Tibial artery (tissue), 4 donors: ENCODE measurements around the gene SIK2.

ENCODE experiments used
- DNase-seq, 2 donors: peaks; one replicate each; pipeline ENCODE4 v3.0.0-alpha.2; 2019
- H3K27ac ChIP-seq, 2 donors: fragments of 200-600 bp; sonication (generic) in 1 of 2; 1 replicate in 1 of 2; 2 replicates in 1 of 2; pipeline ENCODE4 v1.5.1; 2018 to 2019; ENCODE audit warnings: mild to moderate bottlenecking in 1 of 2
- H3K27me3 ChIP-seq, 2 donors: fragments of 200-600 bp; sonication (generic) in 1 of 2; one replicate each; pipeline versions ENCODE4 v1.5.1 to v1.6.0; 2016 to 2019
- H3K36me3 ChIP-seq, 3 donors: fragments of 200-600 bp; sonication (generic) in 2 of 3; one replicate each; pipeline ENCODE4 v1.5.1; 2016 to 2019; ENCODE audit warnings: mild to moderate bottlenecking in 2 of 3
- H3K4me1 ChIP-seq, 4 donors: fragments of 200-600 bp; sonication (generic) in 2 of 4; 1 replicate in 3 of 4; 2 replicates in 1 of 4; pipeline ENCODE4 v1.5.1; 2016 to 2019
- H3K4me3 ChIP-seq, 2 donors: fragments of 200-600 bp; sonication (generic) in 1 of 2; 1 replicate in 1 of 2; 2 replicates in 1 of 2; pipeline ENCODE4 v1.5.1; 2018 to 2019; ENCODE audit warnings: mild to moderate bottlenecking in 2 of 2
- H3K9me3 ChIP-seq, 3 donors: fragments of 200-600 bp; sonication (generic) in 1 of 3; one replicate each; pipeline ENCODE4 v1.5.1; 2016 to 2019
- intact Hi-C: fragments of 100-400 bp; cut with DNase I; formaldehyde crosslinking; loops from one replicate; pipeline ENCODE4 v1.15.0; 2023; ENCODE audit warnings: low total_unique reads
- TF ChIP-seq, protein P1 (sequence below), 2 experiments: fragments of 200-600 bp in 1 of 2; fragments of 450-650 bp in 1 of 2; IDR thresholded peaks; one replicate each; pipeline ENCODE4 v1.5.1; 2017 to 2019; ENCODE audit warnings: antibody characterized with exemption in 2 of 2, mild to moderate bottlenecking in 1 of 2, moderate library complexity in 1 of 2

Gene SIK2

DNA sequence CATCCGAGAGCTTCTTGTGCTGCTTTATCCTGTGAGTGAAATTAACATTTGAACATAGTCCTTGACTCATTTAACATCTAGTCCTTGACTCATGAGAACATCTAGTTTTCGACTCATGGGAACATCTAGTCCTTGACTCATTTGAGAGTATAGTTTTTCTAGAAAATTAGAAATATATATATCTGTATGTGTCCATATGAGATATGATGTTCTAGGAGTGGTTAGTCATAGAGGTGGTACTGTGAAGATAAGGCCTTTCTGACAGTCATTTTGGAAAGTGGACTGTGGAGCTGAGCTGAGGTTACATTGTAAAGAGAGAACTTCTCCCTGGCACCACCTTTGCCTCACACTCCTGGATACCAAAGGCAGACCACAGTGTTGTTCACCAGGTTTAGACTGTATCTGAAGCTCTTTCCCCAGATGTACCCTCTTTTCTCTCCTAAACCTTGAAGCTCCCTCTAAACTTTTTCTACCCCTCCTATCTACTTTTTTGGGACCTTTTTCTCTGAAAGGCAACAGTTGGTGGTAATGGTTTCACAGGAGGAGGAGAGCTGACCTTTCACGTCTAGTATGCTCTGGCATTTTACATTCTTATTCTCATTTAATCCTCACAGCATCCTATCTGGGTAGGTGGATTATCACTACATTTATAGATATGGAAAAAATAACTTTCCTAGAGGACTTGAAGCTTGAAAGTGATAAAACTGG, 96.8 kb downstream of the SIK2 start:
- peaks cover 9 to 18% (median 11%) of the 10 kb centered on the region in 3 donors for H3K36me3 ChIP-seq
- intact Hi-C loops, result no loop called here
- H3K9me3 ChIP-seq, result no peaks in the 10 kb centered on the region
- H3K4me1 ChIP-seq, result peaks cover 0 to 5% (median 0%) of the 10 kb centered on the region in 4 donors
- DNase-seq, result no peak
- H3K4me3 ChIP-seq, result no peak overlapping the region
- no peak overlapping the region for H3K27ac ChIP-seq
- no peaks in the 10 kb centered on the region for H3K27me3 ChIP-seq
- TF ChIP-seq, protein P1, sequence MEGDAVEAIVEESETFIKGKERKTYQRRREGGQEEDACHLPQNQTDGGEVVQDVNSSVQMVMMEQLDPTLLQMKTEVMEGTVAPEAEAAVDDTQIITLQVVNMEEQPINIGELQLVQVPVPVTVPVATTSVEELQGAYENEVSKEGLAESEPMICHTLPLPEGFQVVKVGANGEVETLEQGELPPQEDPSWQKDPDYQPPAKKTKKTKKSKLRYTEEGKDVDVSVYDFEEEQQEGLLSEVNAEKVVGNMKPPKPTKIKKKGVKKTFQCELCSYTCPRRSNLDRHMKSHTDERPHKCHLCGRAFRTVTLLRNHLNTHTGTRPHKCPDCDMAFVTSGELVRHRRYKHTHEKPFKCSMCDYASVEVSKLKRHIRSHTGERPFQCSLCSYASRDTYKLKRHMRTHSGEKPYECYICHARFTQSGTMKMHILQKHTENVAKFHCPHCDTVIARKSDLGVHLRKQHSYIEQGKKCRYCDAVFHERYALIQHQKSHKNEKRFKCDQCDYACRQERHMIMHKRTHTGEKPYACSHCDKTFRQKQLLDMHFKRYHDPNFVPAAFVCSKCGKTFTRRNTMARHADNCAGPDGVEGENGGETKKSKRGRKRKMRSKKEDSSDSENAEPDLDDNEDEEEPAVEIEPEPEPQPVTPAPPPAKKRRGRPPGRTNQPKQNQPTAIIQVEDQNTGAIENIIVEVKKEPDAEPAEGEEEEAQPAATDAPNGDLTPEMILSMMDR (IDR thresholded peaks at IDR 0.05), result no peak

GRCh38 chr11:111699579-111700156, 97.4 kb downstream of the SIK2 start:
- no peak overlapping the region for H3K27ac ChIP-seq

DNA sequence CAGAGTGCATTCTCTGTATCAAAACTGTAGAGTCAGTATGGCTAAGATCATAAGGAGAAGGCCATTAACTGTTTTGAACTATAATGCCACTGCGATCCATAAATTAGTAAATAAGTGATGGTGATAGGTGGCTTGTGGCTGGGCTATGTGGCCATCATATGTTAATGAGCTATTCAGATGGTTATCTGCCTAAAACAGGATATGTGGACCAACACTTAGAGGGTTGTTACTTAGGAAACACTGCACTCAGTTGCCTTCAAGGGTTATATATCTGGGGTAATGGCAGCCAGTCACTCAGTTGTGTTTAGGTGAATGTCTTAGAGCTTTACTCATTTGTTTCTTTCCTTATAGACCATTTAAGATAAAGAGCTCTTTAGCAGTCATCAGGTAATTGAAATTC, 97.9 kb downstream of the SIK2 start:
- Histone ChIP-seq H3K27me3 (no peaks in the 10 kb centered on the region), H3K4me1 (peaks cover 0 to under 1% (median 0%) of the 10 kb centered on the region in 4 donors), H3K27ac (no peak overlapping the region), H3K9me3 (no peaks in the 10 kb centered on the region), H3K36me3 (peaks cover 20 to 28% (median 20%) of the 10 kb centered on the region in 3 donors), H3K4me3 (no peak overlapping the region)
- DNase-seq, result no peak
- TF ChIP-seq, protein P1 (IDR thresholded peaks at IDR 0.05), result no peak
- intact Hi-C loops, result no loop called here

More at GRCh38 chr11:111699579-111700156, 97.4 kb downstream of the SIK2 start:
- intact Hi-C loops, result no loop called here
- TF ChIP-seq, protein P1 (IDR thresholded peaks at IDR 0.05), result no peak
- DNase-seq, result no peak
- Histone ChIP-seq H3K27me3 (no peaks in the 10 kb centered on the region), H3K9me3 (no peaks in the 10 kb centered on the region), H3K36me3 (peaks cover 15 to 23% (median 15%) of the 10 kb centered on the region in 3 donors), H3K4me1 (peaks cover 0 to 5% (median 0%) of the 10 kb centered on the region in 4 donors), H3K4me3 (no peak overlapping the region)

- TF ChIP-seq, protein P1 (IDR thresholded peaks at IDR 0.05), result no peak
- Histone ChIP-seq H3K27me3 (no peaks in the 10 kb centered on the region), H3K36me3 (peaks cover 25 to 34% (median 34%) of the 10 kb centered on the region in 3 donors), H3K9me3 (no peaks in the 10 kb centered on the region), H3K27ac (no peak overlapping the region), H3K4me1 (no peaks in the 10 kb centered on the region), H3K4me3 (no peak overlapping the region)
- intact Hi-C loops, result no loop called here
- no peak for DNase-seq
Measured at GRCh38 chr11:111702623-111703022, 100.4 kb downstream of the SIK2 start.

DNA sequence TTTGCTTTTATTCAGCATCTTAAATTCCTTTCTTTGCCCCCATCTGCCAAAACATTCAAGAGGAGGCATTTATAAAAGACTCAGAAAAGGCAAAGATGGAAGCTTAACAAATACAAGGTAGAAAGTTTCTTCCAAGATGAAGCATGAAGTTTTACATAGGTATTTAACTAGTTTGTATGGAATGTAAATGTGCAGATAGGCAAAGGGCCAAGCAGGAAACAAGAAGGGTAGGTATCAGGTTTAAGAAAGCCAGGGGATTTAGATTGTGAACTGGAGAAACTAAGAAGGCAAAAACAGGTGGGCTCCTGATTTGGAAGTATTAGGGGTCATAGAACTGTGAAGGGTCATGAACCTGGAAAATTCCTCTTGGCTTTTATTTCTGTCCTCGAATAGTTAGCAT, 101.3 kb downstream of the SIK2 start:
- H3K36me3 ChIP-seq, result peaks cover 26 to 39% (median 39%) of the 10 kb centered on the region in 3 donors

More for the DNA sequence above, 101.3 kb downstream of the SIK2 start:
- H3K4me3 ChIP-seq, result no peak overlapping the region
- DNase-seq, result no peak
- H3K4me1 ChIP-seq, result no peaks in the 10 kb centered on the region
- no peak overlapping the region for H3K27ac ChIP-seq
- no peaks in the 10 kb centered on the region for H3K27me3 ChIP-seq
- intact Hi-C loops, result no loop called here
- H3K9me3 ChIP-seq, result no peaks in the 10 kb centered on the region
- TF ChIP-seq, protein P1 (IDR thresholded peaks at IDR 0.05), result no peak
